HEK293 (cell line): ENCODE measurements around the gene TNFRSF25.
A peak's percentile ranks its signal among the peaks of the same experiment; 100 is the strongest.

Experiments
- CTCF ChIA-PET: fragments of 350-600 bp; formaldehyde crosslinking; extraction: SDS; loops from one replicate; lab custom pipeline; 2021; ENCODE audit warnings: antibody characterized with exemption; lab: Yijun Ruan, JAX
- POLR2A ChIA-PET: fragments of 300-600 bp; formaldehyde crosslinking; extraction: SDS; loops from one replicate; lab custom pipeline; 2020; ENCODE audit warnings: antibody characterized with exemption, inconsistent platforms; lab: Yijun Ruan, JAX
- H3K27ac ChIP-seq: fragments of 200-500 bp; sonication (Bioruptor generic); 2 replicates; pipeline ENCODE4 v1.5.1; 2014; ENCODE audit warnings: low read depth, low read length, control low read depth, inconsistent platforms; ENCODE audit errors: extremely low read depth
- H3K36me3 ChIP-seq, 2 experiments: fragments of 200-500 bp in 1 of 2; sonication (Bioruptor generic) in 1 of 2; 1 replicate in 1 of 2; 2 replicates in 1 of 2; pipeline ENCODE4 v1.5.1; 2014 to 2017; ENCODE audit warnings: inconsistent platforms in 2 of 2, low read length in 2 of 2; ENCODE audit not compliant: control insufficient read depth in 2 of 2, insufficient read depth in 1 of 2
- H3K4me1 ChIP-seq: fragments of 200-500 bp; sonication (Bioruptor generic); 2 replicates; pipeline ENCODE4 v1.5.1; 2014; ENCODE audit warnings: mild to moderate bottlenecking, low read length, inconsistent platforms; ENCODE audit not compliant: control insufficient read depth, insufficient read depth
- H3K4me3 ChIP-seq: 2 replicates; pipeline ENCODE4 v1.5.1; 2011; ENCODE audit warnings: low read depth, mild to moderate bottlenecking, control low read depth, low read length, moderate library complexity
- H3K9me3 ChIP-seq: fragments of 200-500 bp; sonication (Bioruptor generic); 2 replicates; pipeline ENCODE4 v1.5.1; 2014; ENCODE audit warnings: low read depth, low read length, inconsistent platforms; ENCODE audit not compliant: control insufficient read depth, insufficient read depth
- GLI4 ChIP-seq: fragments of 450-650 bp; formaldehyde crosslinking; IDR thresholded peaks from 2 replicates; pipeline ENCODE4 v1.5.1; 2016; ENCODE audit warnings: missing biosample characterization, missing genetic modification characterization
- HOXA7 ChIP-seq: sonication (generic); formaldehyde crosslinking; IDR thresholded peaks from 2 replicates; pipeline ENCODE4 v1.8.1; 2022; ENCODE audit warnings: missing genetic modification reagents, borderline replicate concordance
- KLF1 ChIP-seq: fragments of 450-650 bp; formaldehyde crosslinking; IDR thresholded peaks from 2 replicates; pipeline ENCODE4 v1.5.1; 2016; ENCODE audit warnings: missing biosample characterization, missing genetic modification characterization
- KLF7 ChIP-seq: fragments of 450-650 bp; formaldehyde crosslinking; IDR thresholded peaks from 2 replicates; pipeline ENCODE4 v1.5.1; 2016; ENCODE audit warnings: missing biosample characterization, missing genetic modification characterization, borderline replicate concordance
- KLF8 ChIP-seq: fragments of 450-650 bp; formaldehyde crosslinking; IDR thresholded peaks from 2 replicates; pipeline ENCODE4 v1.5.1; 2016; ENCODE audit warnings: missing biosample characterization, missing genetic modification characterization
- MYNN ChIP-seq: fragments of 450-650 bp; formaldehyde crosslinking; IDR thresholded peaks from 2 replicates; pipeline ENCODE4 v1.5.1; 2016; ENCODE audit warnings: missing biosample characterization, missing genetic modification characterization, borderline replicate concordance
- OVOL3 ChIP-seq: fragments of 450-650 bp; formaldehyde crosslinking; IDR thresholded peaks from 2 replicates; pipeline ENCODE4 v1.5.1; 2016; ENCODE audit warnings: missing biosample characterization, missing genetic modification characterization
- SCRT2 ChIP-seq: fragments of 450-650 bp; formaldehyde crosslinking; IDR thresholded peaks from 2 replicates; pipeline ENCODE4 v1.5.1; 2016; ENCODE audit warnings: missing biosample characterization, missing genetic modification characterization
- ZFHX2 ChIP-seq: fragments of 450-650 bp; formaldehyde crosslinking; conservative IDR thresholded peaks from 2 replicates; pipeline ENCODE4 v1.5.1; 2016; ENCODE audit warnings: missing biosample characterization, missing genetic modification characterization
- ZNF10 ChIP-seq: fragments of 450-650 bp; formaldehyde crosslinking; IDR thresholded peaks from 2 replicates; pipeline ENCODE4 v1.5.1; 2017; ENCODE audit warnings: missing biosample characterization, missing genetic modification characterization
- ZNF112 ChIP-seq: fragments of 450-650 bp; formaldehyde crosslinking; IDR thresholded peaks from 2 replicates; pipeline ENCODE4 v1.5.0; 2017; ENCODE audit warnings: missing biosample characterization, missing genetic modification characterization
- ZNF121 ChIP-seq: fragments of 450-650 bp; formaldehyde crosslinking; IDR thresholded peaks from 2 replicates; pipeline ENCODE4 v1.5.1; 2016; ENCODE audit warnings: missing biosample characterization, missing genetic modification characterization
- ZNF155 ChIP-seq: fragments of 450-650 bp; formaldehyde crosslinking; IDR thresholded peaks from 2 replicates; pipeline ENCODE4 v1.5.1; 2016; ENCODE audit warnings: missing biosample characterization, missing genetic modification characterization
- ZNF214 ChIP-seq: fragments of 450-650 bp; formaldehyde crosslinking; IDR thresholded peaks from 2 replicates; pipeline ENCODE4 v1.5.1; 2017; ENCODE audit warnings: missing biosample characterization, mild to moderate bottlenecking, missing genetic modification characterization, borderline replicate concordance
- ZNF221 ChIP-seq: fragments of 450-650 bp; formaldehyde crosslinking; IDR thresholded peaks from 2 replicates; pipeline ENCODE4 v1.5.1; 2017; ENCODE audit warnings: missing biosample characterization, missing genetic modification characterization, borderline replicate concordance
- ZNF302 ChIP-seq: fragments of 450-650 bp; formaldehyde crosslinking; IDR thresholded peaks from 2 replicates; pipeline ENCODE4 v1.5.1; 2016; ENCODE audit warnings: missing biosample characterization, missing genetic modification characterization, low read depth
- ZNF404 ChIP-seq: fragments of 450-650 bp; formaldehyde crosslinking; IDR thresholded peaks from 2 replicates; pipeline ENCODE4 v1.5.1; 2017; ENCODE audit warnings: missing biosample characterization, missing genetic modification characterization
- ZNF561 ChIP-seq: fragments of 450-650 bp; IDR thresholded peaks from 2 replicates; pipeline ENCODE4 v1.5.1; 2018; ENCODE audit warnings: missing biosample characterization, missing genetic modification characterization, borderline replicate concordance
- ZNF596 ChIP-seq: fragments of 450-650 bp; IDR thresholded peaks from 2 replicates; pipeline ENCODE4 v1.5.0; 2018; ENCODE audit warnings: missing biosample characterization, mild to moderate bottlenecking, missing genetic modification characterization, moderate library complexity
- ZNF664 ChIP-seq: fragments of 450-650 bp; formaldehyde crosslinking; IDR thresholded peaks from 2 replicates; pipeline ENCODE4 v1.5.1; 2016; ENCODE audit warnings: missing biosample characterization, missing genetic modification characterization
- ZNF707 ChIP-seq: fragments of 450-650 bp; formaldehyde crosslinking; IDR thresholded peaks from 2 replicates; pipeline ENCODE4 v1.5.1; 2016; ENCODE audit warnings: missing biosample characterization, missing genetic modification characterization
- ZNF777 ChIP-seq: fragments of 450-650 bp; formaldehyde crosslinking; IDR thresholded peaks from 2 replicates; pipeline ENCODE4 v1.5.1; 2017; ENCODE audit warnings: missing biosample characterization, missing genetic modification characterization, borderline replicate concordance
- ZSCAN23 ChIP-seq: fragments of 450-650 bp; formaldehyde crosslinking; IDR thresholded peaks from 2 replicates; pipeline ENCODE4 v1.5.1; 2016; ENCODE audit warnings: missing biosample characterization, missing genetic modification characterization
- ZSCAN30 ChIP-seq: fragments of 450-650 bp; IDR thresholded peaks from 2 replicates; pipeline ENCODE4 v1.5.1; 2018; ENCODE audit warnings: missing biosample characterization, mild to moderate bottlenecking, missing genetic modification characterization, moderate library complexity
- TF ChIP-seq, protein P1 (sequence below): fragments of 450-650 bp; formaldehyde crosslinking; IDR thresholded peaks from 2 replicates; pipeline ENCODE4 v1.5.1; 2017; ENCODE audit warnings: missing biosample characterization, missing genetic modification characterization
- TF ChIP-seq, protein P2 (sequence below): fragments of 450-650 bp; formaldehyde crosslinking; IDR thresholded peaks from 2 replicates; pipeline ENCODE4 v1.5.1; 2016; ENCODE audit warnings: missing biosample characterization, missing genetic modification characterization
- TF ChIP-seq, protein P3 (sequence below): fragments of 450-650 bp; formaldehyde crosslinking; IDR thresholded peaks from 2 replicates; pipeline ENCODE4 v1.5.1; 2016; ENCODE audit warnings: missing biosample characterization, missing genetic modification characterization, low read depth
- TF ChIP-seq, protein P4 (sequence below): fragments of 450-650 bp; formaldehyde crosslinking; IDR thresholded peaks from 2 replicates; pipeline ENCODE4 v1.5.1; 2016; ENCODE audit warnings: missing biosample characterization, missing genetic modification characterization, low read depth

Gene TNFRSF25

DNA sequence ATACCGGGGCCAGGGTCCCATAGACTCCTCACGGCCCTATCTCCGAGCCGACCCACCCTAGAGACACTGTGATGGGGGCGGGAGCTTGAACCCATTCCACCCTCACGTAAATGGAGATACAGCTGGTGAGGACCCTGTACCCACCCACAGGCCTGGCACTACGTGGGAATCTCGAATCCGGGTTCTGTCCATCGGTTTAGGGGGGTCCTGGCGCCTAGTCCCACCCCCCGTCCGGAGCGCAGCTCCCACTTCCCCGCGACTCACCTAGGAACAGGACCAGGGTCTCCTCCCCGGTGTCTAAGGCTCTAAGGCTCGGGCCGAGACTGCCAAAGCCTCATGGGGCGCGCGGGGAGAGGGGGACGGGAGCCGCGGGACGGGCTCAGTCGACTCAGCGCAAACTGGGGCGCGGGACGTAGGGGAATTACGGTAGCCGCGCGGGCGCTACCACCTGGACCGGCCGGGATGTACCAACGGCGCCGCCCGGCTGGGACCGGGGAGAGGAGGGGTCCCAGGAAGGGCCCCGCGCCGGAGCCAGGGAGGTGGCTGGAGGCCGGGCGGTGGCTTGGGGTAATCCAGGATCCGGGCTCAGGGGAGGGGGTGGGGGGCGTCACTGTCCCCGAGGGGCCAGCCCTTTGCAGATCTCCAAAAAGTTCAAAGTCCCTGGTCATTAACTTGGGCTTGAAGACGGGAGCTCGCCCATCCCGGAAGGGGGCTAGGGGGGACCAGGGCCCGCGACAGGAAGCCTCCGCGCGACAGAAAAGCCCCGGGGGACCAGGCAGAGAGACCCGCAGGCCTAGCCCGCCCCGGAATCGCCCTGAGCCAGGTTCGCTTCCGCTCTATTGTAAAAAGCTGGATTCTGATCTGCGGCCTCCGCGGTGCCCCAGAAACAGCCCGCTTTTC lies 24.5 kb upstream of the TNFRSF25 start:
- peaks cover 0 to 3% of the 10 kb centered on the region in 2 experiments; a peak in 1 of 3 replicates for H3K36me3 ChIP-seq
- H3K27ac ChIP-seq: peak overlapping the region; percentile 67; the same call in 1 of the 2 replicates
- no peaks in the 10 kb centered on the region for H3K9me3 ChIP-seq
- POLR2A ChIA-PET: interaction anchor here (0.7 to 2.0 kb wide), 6 partner anchors 9 to 258 kb away, joined by 3 to 5 read pairs (median 4); partner anchors contain the start of gene NOL9
- peak overlapping the region; percentile 72 for H3K4me3 ChIP-seq
- no peaks in the 10 kb centered on the region for H3K4me1 ChIP-seq
- CTCF ChIA-PET: interaction anchor here (0.5 to 3.6 kb wide), 22 partner anchors 9 to 440 kb away, joined by 3 to 40 read pairs (median 5); partner anchors contain the start of gene TAS1R1
- TF ChIP-seq SCRT2 (tag by site-specific recombination) (no peak), ZNF214 (tag by site-specific recombination) (no peak), KLF7 (0 out of 2 replicates have a peak, but pooled peaks have one; percentile 40), ZNF561 (tag by site-specific recombination) (no peak), ZNF221 (no peak), ZNF404 (tag by site-specific recombination) (no peak), ZNF155 (tag by site-specific recombination) (no peak), ZSCAN30 (tag by site-specific recombination) (peak; percentile 86), ZSCAN23 (peak; percentile 65; the same call in 1 of the 2 replicates), ZNF121 (tag by site-specific recombination) (0 out of 2 replicates have a peak, but pooled peaks have one; percentile 22), OVOL3 (tag by site-specific recombination) (no peak), ZFHX2 (tag by site-specific recombination) (peak; percentile 34; the same call in 1 of the 2 replicates), ZNF112 (tag by site-specific recombination) (no peak), ZNF302 (tag by site-specific recombination) (no peak), ZNF10 (tag by site-specific recombination) (no peak), KLF8 (tag by site-specific recombination) (peak; percentile 83), HOXA7 (CRISPR knock-in tag) (no peak), ZNF596 (tag by site-specific recombination) (no peak), KLF1 (tag by site-specific recombination) (peak; percentile 65; the same call in 1 of the 2 replicates), ZNF777 (tag by site-specific recombination) (no peak), GLI4 (tag by site-specific recombination) (no peak), ZNF664 (tag by site-specific recombination) (no peak), ZNF707 (no peak), MYNN (tag by site-specific recombination) (no peak; the same call in 1 of the 2 replicates)
- TF ChIP-seq, protein P1, sequence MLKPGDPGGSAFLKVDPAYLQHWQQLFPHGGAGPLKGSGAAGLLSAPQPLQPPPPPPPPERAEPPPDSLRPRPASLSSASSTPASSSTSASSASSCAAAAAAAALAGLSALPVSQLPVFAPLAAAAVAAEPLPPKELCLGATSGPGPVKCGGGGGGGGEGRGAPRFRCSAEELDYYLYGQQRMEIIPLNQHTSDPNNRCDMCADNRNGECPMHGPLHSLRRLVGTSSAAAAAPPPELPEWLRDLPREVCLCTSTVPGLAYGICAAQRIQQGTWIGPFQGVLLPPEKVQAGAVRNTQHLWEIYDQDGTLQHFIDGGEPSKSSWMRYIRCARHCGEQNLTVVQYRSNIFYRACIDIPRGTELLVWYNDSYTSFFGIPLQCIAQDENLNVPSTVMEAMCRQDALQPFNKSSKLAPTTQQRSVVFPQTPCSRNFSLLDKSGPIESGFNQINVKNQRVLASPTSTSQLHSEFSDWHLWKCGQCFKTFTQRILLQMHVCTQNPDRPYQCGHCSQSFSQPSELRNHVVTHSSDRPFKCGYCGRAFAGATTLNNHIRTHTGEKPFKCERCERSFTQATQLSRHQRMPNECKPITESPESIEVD (tag by site-specific recombination): no peak
- TF ChIP-seq, protein P2, sequence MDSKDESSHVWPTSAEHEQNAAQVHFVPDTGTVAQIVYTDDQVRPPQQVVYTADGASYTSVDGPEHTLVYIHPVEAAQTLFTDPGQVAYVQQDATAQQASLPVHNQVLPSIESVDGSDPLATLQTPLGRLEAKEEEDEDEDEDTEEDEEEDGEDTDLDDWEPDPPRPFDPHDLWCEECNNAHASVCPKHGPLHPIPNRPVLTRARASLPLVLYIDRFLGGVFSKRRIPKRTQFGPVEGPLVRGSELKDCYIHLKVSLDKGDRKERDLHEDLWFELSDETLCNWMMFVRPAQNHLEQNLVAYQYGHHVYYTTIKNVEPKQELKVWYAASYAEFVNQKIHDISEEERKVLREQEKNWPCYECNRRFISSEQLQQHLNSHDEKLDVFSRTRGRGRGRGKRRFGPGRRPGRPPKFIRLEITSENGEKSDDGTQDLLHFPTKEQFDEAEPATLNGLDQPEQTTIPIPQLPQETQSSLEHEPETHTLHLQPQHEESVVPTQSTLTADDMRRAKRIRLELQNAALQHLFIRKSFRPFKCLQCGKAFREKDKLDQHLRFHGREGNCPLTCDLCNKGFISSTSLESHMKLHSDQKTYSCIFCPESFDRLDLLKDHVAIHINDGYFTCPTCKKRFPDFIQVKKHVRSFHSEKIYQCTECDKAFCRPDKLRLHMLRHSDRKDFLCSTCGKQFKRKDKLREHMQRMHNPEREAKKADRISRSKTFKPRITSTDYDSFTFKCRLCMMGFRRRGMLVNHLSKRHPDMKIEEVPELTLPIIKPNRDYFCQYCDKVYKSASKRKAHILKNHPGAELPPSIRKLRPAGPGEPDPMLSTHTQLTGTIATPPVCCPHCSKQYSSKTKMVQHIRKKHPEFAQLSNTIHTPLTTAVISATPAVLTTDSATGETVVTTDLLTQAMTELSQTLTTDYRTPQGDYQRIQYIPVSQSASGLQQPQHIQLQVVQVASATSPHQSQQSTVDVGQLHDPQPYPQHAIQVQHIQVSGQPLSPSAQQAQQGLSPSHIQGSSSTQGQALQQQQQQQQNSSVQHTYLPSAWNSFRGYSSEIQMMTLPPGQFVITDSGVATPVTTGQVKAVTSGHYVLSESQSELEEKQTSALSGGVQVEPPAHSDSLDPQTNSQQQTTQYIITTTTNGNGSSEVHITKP (tag by site-specific recombination): peak; percentile 99
- TF ChIP-seq, protein P3, sequence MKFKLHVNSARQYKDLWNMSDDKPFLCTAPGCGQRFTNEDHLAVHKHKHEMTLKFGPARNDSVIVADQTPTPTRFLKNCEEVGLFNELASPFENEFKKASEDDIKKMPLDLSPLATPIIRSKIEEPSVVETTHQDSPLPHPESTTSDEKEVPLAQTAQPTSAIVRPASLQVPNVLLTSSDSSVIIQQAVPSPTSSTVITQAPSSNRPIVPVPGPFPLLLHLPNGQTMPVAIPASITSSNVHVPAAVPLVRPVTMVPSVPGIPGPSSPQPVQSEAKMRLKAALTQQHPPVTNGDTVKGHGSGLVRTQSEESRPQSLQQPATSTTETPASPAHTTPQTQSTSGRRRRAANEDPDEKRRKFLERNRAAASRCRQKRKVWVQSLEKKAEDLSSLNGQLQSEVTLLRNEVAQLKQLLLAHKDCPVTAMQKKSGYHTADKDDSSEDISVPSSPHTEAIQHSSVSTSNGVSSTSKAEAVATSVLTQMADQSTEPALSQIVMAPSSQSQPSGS (tag by site-specific recombination): no peak
- TF ChIP-seq, protein P4, sequence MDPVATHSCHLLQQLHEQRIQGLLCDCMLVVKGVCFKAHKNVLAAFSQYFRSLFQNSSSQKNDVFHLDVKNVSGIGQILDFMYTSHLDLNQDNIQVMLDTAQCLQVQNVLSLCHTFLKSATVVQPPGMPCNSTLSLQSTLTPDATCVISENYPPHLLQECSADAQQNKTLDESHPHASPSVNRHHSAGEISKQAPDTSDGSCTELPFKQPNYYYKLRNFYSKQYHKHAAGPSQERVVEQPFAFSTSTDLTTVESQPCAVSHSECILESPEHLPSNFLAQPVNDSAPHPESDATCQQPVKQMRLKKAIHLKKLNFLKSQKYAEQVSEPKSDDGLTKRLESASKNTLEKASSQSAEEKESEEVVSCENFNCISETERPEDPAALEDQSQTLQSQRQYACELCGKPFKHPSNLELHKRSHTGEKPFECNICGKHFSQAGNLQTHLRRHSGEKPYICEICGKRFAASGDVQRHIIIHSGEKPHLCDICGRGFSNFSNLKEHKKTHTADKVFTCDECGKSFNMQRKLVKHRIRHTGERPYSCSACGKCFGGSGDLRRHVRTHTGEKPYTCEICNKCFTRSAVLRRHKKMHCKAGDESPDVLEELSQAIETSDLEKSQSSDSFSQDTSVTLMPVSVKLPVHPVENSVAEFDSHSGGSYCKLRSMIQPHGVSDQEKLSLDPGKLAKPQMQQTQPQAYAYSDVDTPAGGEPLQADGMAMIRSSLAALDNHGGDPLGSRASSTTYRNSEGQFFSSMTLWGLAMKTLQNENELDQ: no peak
